Heart left ventricle (tissue), 16 donors: ENCODE results near the gene CNDP2. TPM values are rescaled to one million over a fixed set of nuclear protein-coding genes. Genes with fewer than 3 reads are reported as not detected.

Experiments used
- ATAC-seq, 4 donors: fragments of 200-7000 bp; cut with Tn5 transposase; one replicate each; pipeline ENCODE4 v1.9.1; 2020 to 2022; ENCODE audit warnings: moderate library complexity in 4 of 4, mild to moderate bottlenecking in 3 of 4, moderate number of reproducible peaks in 1 of 4
- DNase-seq, 5 donors: peaks; one replicate each; pipeline ENCODE4 v3.0.0-alpha.2; 2020
- H3K27ac ChIP-seq, 12 donors: fragments of 200-600 bp; sonication (generic) in 4 of 12; one replicate each; pipeline versions ENCODE4 v1.5.0 to v1.8.0; 2016 to 2022; ENCODE audit warnings: mild to moderate bottlenecking in 2 of 12
- H3K27me3 ChIP-seq, 9 donors: fragments of 200-600 bp; sonication (generic) in 2 of 9; one replicate each; pipeline versions ENCODE4 v1.5.1 to v1.8.0; 2016 to 2022; ENCODE audit warnings: mild to moderate bottlenecking in 3 of 9
- H3K36me3 ChIP-seq, 9 donors: fragments of 200-600 bp; sonication (generic) in 2 of 9; one replicate each; pipeline versions ENCODE4 v1.5.0 to v1.8.0; 2018 to 2022; ENCODE audit warnings: mild to moderate bottlenecking in 2 of 9
- H3K4me1 ChIP-seq, 12 donors: fragments of 200-600 bp; sonication (generic) in 4 of 12; one replicate each; pipeline versions ENCODE4 v1.5.0 to v1.8.0; 2016 to 2022; ENCODE audit warnings: mild to moderate bottlenecking in 3 of 12
- H3K4me3 ChIP-seq, 12 donors: fragments of 200-600 bp; sonication (generic) in 4 of 12; one replicate each; pipeline versions ENCODE4 v1.5.0 to v1.8.0; 2017 to 2022; ENCODE audit warnings: mild to moderate bottlenecking in 9 of 12, moderate library complexity in 4 of 12
- H3K9me3 ChIP-seq, 12 donors: fragments of 200-600 bp; sonication (generic) in 4 of 12; one replicate each; pipeline versions ENCODE4 v1.5.0 to v1.8.0; 2016 to 2022; ENCODE audit warnings: mild to moderate bottlenecking in 1 of 12
- POLR2A ChIP-seq, 2 donors: fragments of 450-650 bp; IDR thresholded peaks; one replicate each; pipeline ENCODE4 v1.6.1; 2017; ENCODE audit warnings: antibody characterized with exemption in 2 of 2, mild to moderate bottlenecking in 2 of 2, moderate library complexity in 2 of 2
- WGBS, 4 donors: extraction: QIAGEN DNeasy Blood & Tissue Kit in 2 of 4; methylation state at CpG; one replicate each; pipeline versions ENCODE4 v1.1.5 to v1.1.7; 2013 to 2018; 5-methylcytosine and 5-hydroxymethylcytosine counted together
- intact Hi-C, 10 donors: fragments of 100-400 bp; cut with DNase I; formaldehyde crosslinking; loops; one replicate each; pipeline versions ENCODE4 v1.11.1 to v1.14.2; 2022
- polyA plus RNA-seq, 2 donors: library from polyadenylated mRNA; stranded (reverse); fragments of 200-250 nt; gene quantifications; one replicate each; pipeline ENCODE4 v1.2.3, GENCODE V29; 2013
- total RNA-seq, 9 donors: library from RNA; depleted of rRNA in 2 of 9; stranded (reverse); fragments of >200 nt in 2 of 9; fragmentation: NEBNext Ultra II Directional in 3 of 9; extraction: Animal tissue kit (Norgen Biotek cat#: 25700) in 3 of 9; gene quantifications; one replicate each; pipeline versions ENCODE4 v1.1.0 to v1.2.4, GENCODE V29; 2016 to 2023
- TF ChIP-seq, protein P1 (sequence below), 12 donors: fragments of 200-600 bp; sonication (generic) in 4 of 12; IDR thresholded peaks; one replicate each; pipeline versions ENCODE4 v1.5.0 to v1.8.0; 2018 to 2022; ENCODE audit warnings: antibody characterized with exemption in 12 of 12, mild to moderate bottlenecking in 5 of 12
- donor health status: ischemic (EF 13 %, LVEDD 7.1; RV severe dilation, severe dysfunction).
- donor health status: healthy with polysubstance abuse.
- donor health status: DM: no; HTN: yes; CAD: no.
- donor health status: DM: no; HTN: no; CAD: no.
- donor health status: ischemic (EF 25% LVEDD 6.9; RV normal size, moderate dysfunction).
- donor health status: ischemic (EF 25% LVEDD 5.7; RV mildly dilated, moderate dysfunction).
- donor health status: healthy.
- donor health status: DM: yes; HTN: yes; CAD: no.
- donor health status: ischemic (EF 35%, LVEDD 5.7; RV mildly dilated, moderate dysfunction).
- donor health status: nonischemic (EF 11% LVEDD 7.7; RV severe dilation, severe dysfunction).
- donor health status: DM: yes; HTN: yes; CAD: no.
- donor health status: PGD.
- donor health status: ischemic (EF 29% LVEDD 5.4; RV normal size, mild dysfunction).
- donor health status: nonischemic (EF 23%, LVEDD 6.1; RV moderate dilation, normal function).

The CNDP2 gene
- total and polyA plus RNA-seq, 11 donors = 38.3 to 162 (median 76.3) TPM

DNA sequence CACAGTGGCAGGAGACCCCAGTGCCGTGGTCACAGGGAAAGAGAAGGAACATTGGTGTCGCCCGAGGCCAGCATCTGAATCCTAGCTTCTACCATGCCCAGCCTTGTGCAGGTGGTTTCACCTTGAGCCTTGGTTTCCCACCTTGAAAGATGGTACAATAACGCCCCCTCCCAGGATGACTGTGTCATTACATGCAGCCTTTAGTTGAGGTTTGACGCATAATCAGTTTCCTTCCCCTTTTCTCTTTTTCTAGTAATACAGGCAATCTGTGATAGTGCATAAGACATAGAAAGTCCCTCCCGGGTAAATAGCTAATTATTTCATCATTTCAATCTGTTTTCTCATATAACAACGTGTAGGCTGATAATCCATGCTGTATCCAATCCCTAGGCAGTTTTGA lies 71.7 kb downstream of the CNDP2 start:
- Histone ChIP-seq H3K4me3 (no peak overlapping the region), H3K27ac (no peak overlapping the region), H3K36me3 (no peaks in the 10 kb centered on the region), H3K9me3 (peaks cover 0 to 8% (median 0%) of the 10 kb centered on the region in 12 donors), H3K27me3 (no peaks in the 10 kb centered on the region), H3K4me1 (peaks cover 0 to 8% (median 0%) of the 10 kb centered on the region in 12 donors)
- 66 to 77% (median 69%) methylated on average over 7 of the region's 7 CpGs for WGBS, 4 donors
- TF ChIP-seq, protein P1, sequence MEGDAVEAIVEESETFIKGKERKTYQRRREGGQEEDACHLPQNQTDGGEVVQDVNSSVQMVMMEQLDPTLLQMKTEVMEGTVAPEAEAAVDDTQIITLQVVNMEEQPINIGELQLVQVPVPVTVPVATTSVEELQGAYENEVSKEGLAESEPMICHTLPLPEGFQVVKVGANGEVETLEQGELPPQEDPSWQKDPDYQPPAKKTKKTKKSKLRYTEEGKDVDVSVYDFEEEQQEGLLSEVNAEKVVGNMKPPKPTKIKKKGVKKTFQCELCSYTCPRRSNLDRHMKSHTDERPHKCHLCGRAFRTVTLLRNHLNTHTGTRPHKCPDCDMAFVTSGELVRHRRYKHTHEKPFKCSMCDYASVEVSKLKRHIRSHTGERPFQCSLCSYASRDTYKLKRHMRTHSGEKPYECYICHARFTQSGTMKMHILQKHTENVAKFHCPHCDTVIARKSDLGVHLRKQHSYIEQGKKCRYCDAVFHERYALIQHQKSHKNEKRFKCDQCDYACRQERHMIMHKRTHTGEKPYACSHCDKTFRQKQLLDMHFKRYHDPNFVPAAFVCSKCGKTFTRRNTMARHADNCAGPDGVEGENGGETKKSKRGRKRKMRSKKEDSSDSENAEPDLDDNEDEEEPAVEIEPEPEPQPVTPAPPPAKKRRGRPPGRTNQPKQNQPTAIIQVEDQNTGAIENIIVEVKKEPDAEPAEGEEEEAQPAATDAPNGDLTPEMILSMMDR (IDR thresholded peaks at IDR 0.05) = peak in 1 of 12 donors; percentile 8
- TF ChIP-seq POLR2A (IDR thresholded peaks at IDR 0.05) = no peak
- ATAC-seq (no peak), DNase-seq (no peak)
- intact Hi-C loops = no loop called here

DNA sequence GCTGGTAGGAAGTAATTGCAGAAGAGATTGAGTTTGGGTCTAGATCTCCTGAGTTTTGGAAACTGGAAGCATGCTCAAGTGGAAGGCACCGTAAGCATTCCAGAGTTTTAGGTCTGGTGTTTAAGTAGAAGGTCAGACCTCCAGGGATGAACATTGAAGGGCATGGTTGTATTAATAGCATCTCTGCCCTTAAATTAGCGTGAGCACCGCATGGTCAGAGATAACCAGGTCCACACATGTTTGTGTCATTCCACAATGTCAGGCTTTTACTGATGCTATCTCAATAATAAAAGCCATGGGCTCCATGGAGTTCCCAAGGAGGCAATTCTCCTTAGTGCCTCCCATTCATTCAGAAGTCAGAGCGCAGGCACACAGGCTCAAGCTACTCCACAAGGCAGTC lies 73.2 kb downstream of the CNDP2 start:
- Histone ChIP-seq H3K27ac (no peak overlapping the region), H3K4me3 (no peak overlapping the region), H3K36me3 (no peaks in the 10 kb centered on the region), H3K27me3 (no peaks in the 10 kb centered on the region), H3K4me1 (peaks cover 0 to 8% (median 0%) of the 10 kb centered on the region in 12 donors), H3K9me3 (peaks cover 0 to 8% (median 0%) of the 10 kb centered on the region in 12 donors)
- intact Hi-C loops = no loop called here
- DNase-seq = no peak
- TF ChIP-seq, protein P1 (IDR thresholded peaks at IDR 0.05) = no peak
- no peak for TF ChIP-seq POLR2A (IDR thresholded peaks at IDR 0.05)
- peak in 3 of 4 donors; percentile 32 to 60 (median 56) for ATAC-seq
- WGBS, 4 donors = 57 to 69% (median 63%) methylated on average over 4 of the region's 4 CpGs

DNA sequence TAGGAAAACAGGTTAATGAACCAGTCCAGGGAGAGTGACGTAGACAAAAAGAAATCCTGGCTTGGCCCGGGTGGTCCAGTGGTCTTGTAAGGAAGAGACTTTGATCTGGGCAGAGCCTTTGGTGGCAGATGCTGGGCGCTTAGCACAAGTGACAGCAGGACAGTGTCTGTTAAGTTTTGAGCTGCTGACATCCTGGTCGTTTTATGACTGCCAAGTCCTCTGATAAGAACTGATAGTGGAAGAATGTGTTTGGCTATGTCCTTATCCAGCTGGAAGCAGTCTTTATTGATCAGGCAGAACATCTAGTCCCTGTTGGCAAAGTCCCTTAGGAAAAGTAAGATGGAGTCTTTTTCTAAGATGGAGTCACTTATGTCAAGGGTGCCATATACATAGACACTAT lies 74.1 kb downstream of the CNDP2 start:
- no peak overlapping the region for H3K4me3 ChIP-seq
- no peaks in the 10 kb centered on the region for H3K36me3 ChIP-seq
- intact Hi-C loops = no loop called here
- H3K9me3 ChIP-seq = peaks cover 0 to 8% (median 0%) of the 10 kb centered on the region in 12 donors
- H3K4me1 ChIP-seq = peaks cover 0 to 8% (median 0%) of the 10 kb centered on the region in 12 donors
- ATAC-seq = peak; percentile 12 to 47 (median 26)
- no peak for DNase-seq
- no peak overlapping the region for H3K27ac ChIP-seq
- no peak for TF ChIP-seq POLR2A (IDR thresholded peaks at IDR 0.05)
- WGBS, 4 donors = 27 to 39% (median 35%) methylated on average over 4 of the region's 4 CpGs
- no peaks in the 10 kb centered on the region for H3K27me3 ChIP-seq

DNA sequence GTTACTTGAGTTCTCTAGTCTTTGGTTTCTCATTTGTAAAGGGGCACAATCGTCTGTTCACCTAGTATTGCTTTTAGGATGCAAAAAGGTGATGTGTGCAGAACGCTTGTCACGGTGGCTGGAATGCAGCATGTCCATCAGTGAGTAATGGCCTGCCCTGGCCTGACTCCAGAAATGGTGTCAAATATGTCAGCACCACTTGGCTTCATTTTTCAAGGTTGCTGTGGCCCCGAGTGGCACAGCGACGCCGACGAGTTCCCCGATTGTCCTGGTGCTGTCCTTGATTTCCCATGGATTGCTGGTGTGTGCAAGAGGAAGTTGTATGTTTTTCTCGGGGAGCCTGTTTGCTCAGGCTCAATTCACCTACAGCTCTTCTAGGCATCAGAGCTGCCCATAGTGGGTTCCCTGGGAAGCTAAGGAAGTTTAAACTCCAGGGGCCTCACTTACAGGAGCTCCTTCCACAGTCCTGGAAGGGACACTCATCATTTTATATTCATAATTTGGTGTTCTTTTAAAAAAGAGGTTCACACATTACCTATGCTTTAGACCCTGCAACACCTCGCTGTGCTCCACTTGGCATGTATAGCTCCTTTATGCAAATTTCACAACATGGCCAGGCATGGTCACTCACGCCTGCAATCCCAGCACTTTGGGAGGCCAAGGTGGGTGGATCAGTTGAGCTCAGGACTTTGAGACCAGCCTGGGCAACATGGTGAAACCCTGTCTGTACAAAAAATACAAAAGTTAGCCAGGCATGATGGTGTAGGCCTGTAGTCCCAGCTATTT lies 75.9 kb downstream of the CNDP2 start:
- WGBS, 4 donors = 58 to 78% (median 66%) methylated on average over 12 of the region's 12 CpGs
- intact Hi-C loops = no loop called here
- no peaks in the 10 kb centered on the region for H3K36me3 ChIP-seq
- no peak overlapping the region for H3K4me3 ChIP-seq
- no peaks in the 10 kb centered on the region for H3K27me3 ChIP-seq
- H3K27ac ChIP-seq = no peak overlapping the region
- no peaks in the 10 kb centered on the region for H3K9me3 ChIP-seq
- peak in 2 of 5 donors; percentile 59 to 65 for DNase-seq
- peak in 3 of 4 donors; percentile 39 to 77 (median 70) for ATAC-seq
- H3K4me1 ChIP-seq = peaks cover 0 to 8% (median 0%) of the 10 kb centered on the region in 12 donors
- TF ChIP-seq POLR2A (IDR thresholded peaks at IDR 0.05) = no peak
- TF ChIP-seq, protein P1 (IDR thresholded peaks at IDR 0.05) = no peak
